Body of pancreas (tissue), 4 donors: ENCODE measurements around the gene CLPTM1. TPM values are rescaled to one million over a fixed set of nuclear protein-coding genes. Genes with fewer than 3 reads are reported as not detected.
"Not testable (repeated sequence)": the region's sequence is repeated elsewhere in the genome, so short reads cannot be mapped to it uniquely, and the experiment has no call there.

Experiments used
- ATAC-seq: fragments of 150-250 bp; one replicate; pipeline ENCODE4 v1.9.1; 2016
- DNase-seq, 4 donors: peaks; one replicate each; pipeline ENCODE4 v3.0.0-alpha.2; 2019
- H3K27ac ChIP-seq, 4 donors: fragments of 200-600 bp; sonication (generic); 1 replicate in 3 of 4; 2 replicates in 1 of 4; pipeline versions ENCODE4 v1.5.1 to v1.6.1; 2016 to 2019; ENCODE audit warnings: mild to moderate bottlenecking in 1 of 4, mixed read lengths in 1 of 4, moderate library complexity in 1 of 4
- H3K27me3 ChIP-seq, 2 donors: fragments of 200-600 bp; sonication (generic); one replicate each; pipeline ENCODE4 v1.6.0; 2016; ENCODE audit warnings: mild to moderate bottlenecking in 1 of 2
- H3K36me3 ChIP-seq, 2 donors: fragments of 200-600 bp; sonication (generic); replicated peaks in 1 of 2; 2 replicates each; pipeline ENCODE4 v1.5.1; 2016; ENCODE audit warnings: low read depth in 2 of 2; ENCODE audit not compliant: insufficient read depth in 1 of 2
- H3K4me1 ChIP-seq: fragments of 200-600 bp; sonication (generic); one replicate; pipeline ENCODE4 v1.6.0; 2016
- H3K4me3 ChIP-seq, 2 donors: fragments of 200-600 bp; sonication (generic); 1 replicate in 1 of 2; 2 replicates in 1 of 2; pipeline ENCODE4 v1.5.1; 2016 to 2019
- H3K9me3 ChIP-seq, 3 donors: fragments of 200-600 bp; sonication (generic); 1 replicate in 2 of 3; 2 replicates in 1 of 3; pipeline ENCODE4 v1.5.1; 2016
- CTCF ChIP-seq, 7 experiments: fragments of 450-650 bp in 4 of 7; fragments of 200-600 bp in 3 of 7; sonication (generic) in 3 of 7; IDR thresholded peaks; one replicate each; pipeline ENCODE4 v1.5.1; 2016 to 2019; ENCODE audit warnings: antibody characterized with exemption in 7 of 7
- POLR2A ChIP-seq, 3 donors: fragments of 450-650 bp; IDR thresholded peaks; one replicate each; pipeline ENCODE4 v1.6.1; 2016; ENCODE audit warnings: antibody characterized with exemption in 3 of 3, mild to moderate bottlenecking in 2 of 3
- WGBS, 2 donors: methylation state at CpG; one replicate each; pipeline ENCODE4 v1.1.5; 2017; 5-methylcytosine and 5-hydroxymethylcytosine counted together
- intact Hi-C: fragments of 100-400 bp; cut with DNase I; formaldehyde crosslinking; loops from one replicate; pipeline ENCODE4 v1.15.1; 2023
- total RNA-seq, 2 donors: library from RNA; depleted of rRNA; stranded (reverse); fragments of >200 nt; gene quantifications; one replicate each; pipeline ENCODE4 v1.1.0, GENCODE V29; 2016

Gene CLPTM1
- total RNA-seq, 2 donors from 2014 or later, result 37.1 to 48.5 TPM

DNA sequence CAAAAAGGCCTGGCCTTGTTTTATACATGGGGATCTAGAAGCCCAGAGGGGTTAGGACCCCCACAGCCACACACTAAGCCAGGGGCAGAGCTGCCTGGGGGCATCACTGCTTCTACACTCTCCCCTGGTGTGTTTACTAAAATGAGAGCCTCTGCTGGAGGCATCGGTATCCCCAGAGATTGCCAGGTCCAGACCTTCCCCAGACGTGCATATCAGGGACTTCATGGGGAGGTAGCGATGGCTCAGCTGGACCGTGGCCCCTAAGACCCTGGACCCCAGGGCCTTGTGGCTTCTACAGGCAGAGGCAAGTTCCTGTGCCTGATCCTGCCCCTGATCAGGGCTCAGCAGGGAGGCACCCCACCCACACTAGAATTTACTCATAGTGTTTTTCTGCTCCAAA, 13.5 kb downstream of the CLPTM1 start:
- Histone ChIP-seq H3K4me3 (no peak overlapping the region), H3K9me3 (no peaks in the 10 kb centered on the region), H3K4me1 (no peaks in the 10 kb centered on the region), H3K36me3 (peaks cover 0 to 17% of the 10 kb centered on the region in 2 donors), H3K27ac (no peak overlapping the region), H3K27me3 (no peaks in the 10 kb centered on the region)
- DNase-seq (no peak), ATAC-seq (no peak)
- WGBS, 2 donors, result 95 to 100% methylated on average over 4 of the region's 4 CpGs
- intact Hi-C loops, result no loop called here
- TF ChIP-seq POLR2A (IDR thresholded peaks at IDR 0.05) (no peak), CTCF (IDR thresholded peaks at IDR 0.05) (no peak)

DNA sequence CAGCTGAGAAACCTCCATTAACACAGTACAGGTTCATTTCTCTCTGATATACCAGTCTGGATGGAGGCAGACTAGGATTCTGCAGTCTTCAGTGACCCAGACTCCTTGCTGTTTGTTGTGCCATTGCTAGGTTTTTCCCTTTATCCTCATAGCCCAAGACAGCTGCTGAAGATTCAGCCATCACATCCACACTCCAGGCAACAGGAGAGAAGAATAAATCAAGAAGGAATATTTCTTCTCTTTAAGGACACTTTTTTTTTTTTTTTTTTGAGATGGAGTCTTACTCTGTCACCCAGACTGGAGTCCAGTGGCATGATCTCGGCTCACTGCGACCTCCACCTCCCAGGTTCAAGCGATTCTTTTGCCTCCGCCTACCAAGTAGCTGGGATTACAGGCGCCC, 14.3 kb downstream of the CLPTM1 start:
- Histone ChIP-seq H3K27ac (no peak overlapping the region), H3K36me3 (peaks cover 4 to 23% of the 10 kb centered on the region in 2 donors), H3K9me3 (no peaks in the 10 kb centered on the region), H3K4me1 (no peaks in the 10 kb centered on the region), H3K27me3 (no peaks in the 10 kb centered on the region), H3K4me3 (no peak overlapping the region)
- WGBS, 2 donors, result 98 to 100% methylated on average over 5 of the region's 5 CpGs
- intact Hi-C loops, result no loop called here
- ATAC-seq, result no peak
- no peak for DNase-seq
- no peak for TF ChIP-seq POLR2A (IDR thresholded peaks at IDR 0.05)
- no peak for TF ChIP-seq CTCF (IDR thresholded peaks at IDR 0.05)

DNA sequence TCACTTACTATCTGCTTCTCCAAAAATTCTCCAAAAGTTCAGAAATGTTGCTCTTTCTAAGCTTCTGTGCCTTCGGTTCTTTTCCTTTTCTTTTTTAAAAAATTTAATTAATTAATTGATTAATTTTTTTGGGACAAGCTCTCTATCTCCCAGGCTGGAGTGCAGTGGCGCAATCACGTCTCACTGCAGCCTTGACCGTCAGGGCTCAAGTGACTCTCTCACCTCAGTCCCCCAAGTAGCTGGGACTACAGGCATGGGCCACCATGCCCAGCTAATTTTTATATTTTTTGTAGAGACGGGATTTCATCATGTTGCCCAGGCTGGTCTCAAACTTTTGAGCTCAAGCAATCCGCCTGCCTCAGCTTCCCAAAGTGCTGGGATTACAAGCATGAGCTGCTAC, 16.3 kb downstream of the CLPTM1 start:
- DNase-seq, H3K9me3 ChIP-seq, H3K4me1 ChIP-seq, H3K4me3 ChIP-seq, ATAC-seq, H3K27me3 ChIP-seq, H3K27ac ChIP-seq, intact Hi-C loops: not testable (repeated sequence)
- WGBS, 2 donors, result 81 to 93% methylated on average over 6 of the region's 6 CpGs
- peaks cover 6 to 26% of the 10 kb centered on the region in 2 donors for H3K36me3 ChIP-seq

GRCh38 chr19:44972802-44973201, 17.6 kb downstream of the CLPTM1 start:
- H3K27me3 ChIP-seq, result no peaks in the 10 kb centered on the region
- DNase-seq (no peak), ATAC-seq (no peak)
- intact Hi-C loops, result no loop called here
- H3K4me1 ChIP-seq, result no peaks in the 10 kb centered on the region
- WGBS, 2 donors, result 88 to 100% methylated on average over 3 to 9 of the region's 13 CpGs
- no peak overlapping the region for H3K4me3 ChIP-seq
- peaks cover 6 to 36% of the 10 kb centered on the region in 2 donors for H3K36me3 ChIP-seq
- no peaks in the 10 kb centered on the region for H3K9me3 ChIP-seq
- H3K27ac ChIP-seq, result no peak overlapping the region
- TF ChIP-seq CTCF (IDR thresholded peaks at IDR 0.05) (no peak), POLR2A (IDR thresholded peaks at IDR 0.05) (no peak)

- no peaks in the 10 kb centered on the region for H3K9me3 ChIP-seq
- ATAC-seq (no peak), DNase-seq (no peak)
- no peaks in the 10 kb centered on the region for H3K27me3 ChIP-seq
- peaks cover 6 to 33% of the 10 kb centered on the region in 2 donors for H3K36me3 ChIP-seq
- no peaks in the 10 kb centered on the region for H3K4me1 ChIP-seq
- TF ChIP-seq POLR2A (IDR thresholded peaks at IDR 0.05) (no peak), CTCF (IDR thresholded peaks at IDR 0.05) (no peak)
- intact Hi-C loops, result no loop called here
- no peak overlapping the region for H3K27ac ChIP-seq
- no peak overlapping the region for H3K4me3 ChIP-seq
- 90% methylated on average over 18 to 20 of the region's 21 CpGs for WGBS, 2 donors
Observed at GRCh38 chr19:44973982-44974735, 19.0 kb downstream of the CLPTM1 start.
